Measurements from ENCODE around the gene TSPO2.

GRCh38 chr6:41071923-41072835 lies 29.9 kb downstream of the TSPO2 start, which contains the start of gene OARD1:
- TF ChIP-seq CTCF (IDR thresholded peaks at IDR 0.05) (peak in 1 of 3 donors; percentile 22), POLR2A (IDR thresholded peaks at IDR 0.05) (peak; percentile 45)
